ENCODE measurements around the gene SLC7A5. TPM values are rescaled to one million over a fixed set of nuclear protein-coding genes. Genes with fewer than 3 reads are reported as not detected.
A peak's percentile ranks its signal among the peaks of the same experiment; 100 is the strongest.

SLC7A5 gene
- total and polyA plus RNA-seq, 2 of the 13 experiments (the other 11 are each of a cell fraction or from before 2014, with no cell fraction given), result 79.6 to 155 TPM

DNA sequence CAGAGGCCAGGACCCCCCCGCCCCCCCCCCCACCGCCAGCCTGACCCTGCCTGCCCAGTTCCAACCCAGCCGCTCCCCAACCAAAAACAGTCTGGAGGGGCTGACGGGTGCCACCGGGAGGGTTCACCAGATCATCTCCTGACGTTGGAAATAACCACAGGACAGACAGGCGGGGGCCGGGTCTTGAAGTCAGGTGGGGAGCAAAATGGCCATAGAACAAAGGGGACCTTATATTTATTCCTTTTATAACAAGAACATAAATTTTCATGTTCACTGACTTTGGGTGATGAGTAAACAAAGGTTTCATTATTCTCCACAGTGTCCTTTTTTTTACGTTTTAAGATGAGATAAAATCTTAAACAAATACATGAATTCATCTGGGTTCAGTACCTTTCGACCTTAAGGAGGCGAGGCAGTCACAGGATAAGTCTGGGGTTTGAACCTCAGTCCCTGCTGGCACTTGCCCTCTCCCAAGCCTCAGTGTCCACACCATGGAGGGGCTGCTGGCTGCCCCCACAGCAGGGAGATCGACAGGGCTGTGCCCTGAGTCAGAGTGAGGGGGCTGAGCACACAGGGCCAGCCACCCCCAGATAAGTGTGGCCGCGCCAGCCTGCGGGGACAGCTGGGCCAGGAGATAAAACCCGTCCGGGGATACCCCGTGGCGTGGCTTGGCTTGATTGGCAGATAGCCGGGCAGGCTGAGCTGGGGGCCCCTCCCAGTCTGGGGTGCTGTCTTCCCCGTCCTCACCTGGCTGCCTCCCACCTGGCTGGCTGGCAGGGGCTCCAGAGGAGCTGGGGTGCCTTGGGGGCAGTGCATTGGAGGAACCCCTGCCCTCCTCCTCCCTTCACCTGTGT, 15.0 kb downstream of the SLC7A5 start (continued):
- TF ChIP-seq, protein P1, sequence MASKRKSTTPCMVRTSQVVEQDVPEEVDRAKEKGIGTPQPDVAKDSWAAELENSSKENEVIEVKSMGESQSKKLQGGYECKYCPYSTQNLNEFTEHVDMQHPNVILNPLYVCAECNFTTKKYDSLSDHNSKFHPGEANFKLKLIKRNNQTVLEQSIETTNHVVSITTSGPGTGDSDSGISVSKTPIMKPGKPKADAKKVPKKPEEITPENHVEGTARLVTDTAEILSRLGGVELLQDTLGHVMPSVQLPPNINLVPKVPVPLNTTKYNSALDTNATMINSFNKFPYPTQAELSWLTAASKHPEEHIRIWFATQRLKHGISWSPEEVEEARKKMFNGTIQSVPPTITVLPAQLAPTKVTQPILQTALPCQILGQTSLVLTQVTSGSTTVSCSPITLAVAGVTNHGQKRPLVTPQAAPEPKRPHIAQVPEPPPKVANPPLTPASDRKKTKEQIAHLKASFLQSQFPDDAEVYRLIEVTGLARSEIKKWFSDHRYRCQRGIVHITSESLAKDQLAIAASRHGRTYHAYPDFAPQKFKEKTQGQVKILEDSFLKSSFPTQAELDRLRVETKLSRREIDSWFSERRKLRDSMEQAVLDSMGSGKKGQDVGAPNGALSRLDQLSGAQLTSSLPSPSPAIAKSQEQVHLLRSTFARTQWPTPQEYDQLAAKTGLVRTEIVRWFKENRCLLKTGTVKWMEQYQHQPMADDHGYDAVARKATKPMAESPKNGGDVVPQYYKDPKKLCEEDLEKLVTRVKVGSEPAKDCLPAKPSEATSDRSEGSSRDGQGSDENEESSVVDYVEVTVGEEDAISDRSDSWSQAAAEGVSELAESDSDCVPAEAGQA (IDR thresholded peaks at IDR 0.05; ENCODE audit: low read depth), result no peak
- TF ChIP-seq, protein P1 (CRISPR knock-in tag; IDR thresholded peaks at IDR 0.05; ENCODE audit: borderline replicate concordance), result no peak
- TF ChIP-seq, protein P2, sequence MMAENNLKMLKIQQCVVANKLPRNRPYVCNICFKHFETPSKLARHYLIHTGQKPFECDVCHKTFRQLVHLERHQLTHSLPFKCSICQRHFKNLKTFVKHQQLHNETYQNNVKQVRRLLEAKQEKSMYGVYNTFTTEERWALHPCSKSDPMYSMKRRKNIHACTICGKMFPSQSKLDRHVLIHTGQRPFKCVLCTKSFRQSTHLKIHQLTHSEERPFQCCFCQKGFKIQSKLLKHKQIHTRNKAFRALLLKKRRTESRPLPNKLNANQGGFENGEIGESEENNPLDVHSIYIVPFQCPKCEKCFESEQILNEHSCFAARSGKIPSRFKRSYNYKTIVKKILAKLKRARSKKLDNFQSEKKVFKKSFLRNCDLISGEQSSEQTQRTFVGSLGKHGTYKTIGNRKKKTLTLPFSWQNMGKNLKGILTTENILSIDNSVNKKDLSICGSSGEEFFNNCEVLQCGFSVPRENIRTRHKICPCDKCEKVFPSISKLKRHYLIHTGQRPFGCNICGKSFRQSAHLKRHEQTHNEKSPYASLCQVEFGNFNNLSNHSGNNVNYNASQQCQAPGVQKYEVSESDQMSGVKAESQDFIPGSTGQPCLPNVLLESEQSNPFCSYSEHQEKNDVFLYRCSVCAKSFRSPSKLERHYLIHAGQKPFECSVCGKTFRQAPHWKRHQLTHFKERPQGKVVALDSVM (CRISPR knock-in tag; IDR thresholded peaks at IDR 0.05), result no peak
- TF ChIP-seq POLR2G (IDR thresholded peaks at IDR 0.05; ENCODE audit: low read depth, low read length) (peak; percentile 47), ZFP62 (CRISPR knock-in tag; IDR thresholded peaks at IDR 0.05) (no peak), ZNF343 (CRISPR knock-in tag; IDR thresholded peaks at IDR 0.05) (peak; percentile 33; the same call in 1 of the 2 replicates), MYC (CRISPR knock-in tag; IDR thresholded peaks at IDR 0.05; ENCODE audit: borderline replicate concordance) (no peak), ZNF703 (CRISPR knock-in tag; IDR thresholded peaks at IDR 0.05; ENCODE audit: borderline replicate concordance) (no peak), REXO4 (CRISPR knock-in tag; IDR thresholded peaks at IDR 0.05; ENCODE audit: borderline replicate concordance) (no peak), SIN3B (IDR thresholded peaks at IDR 0.05; ENCODE audit: low read length) (no peak), XBP1 (CRISPR knock-in tag; IDR thresholded peaks at IDR 0.05) (no peak), ZNF264 (CRISPR knock-in tag; IDR thresholded peaks at IDR 0.05) (no peak), RFX1 (IDR thresholded peaks at IDR 0.05) (no peak), ZNF674 (CRISPR knock-in tag; IDR thresholded peaks at IDR 0.05; ENCODE audit: low read depth) (no peak)
- TF ChIP-seq, protein P3, sequence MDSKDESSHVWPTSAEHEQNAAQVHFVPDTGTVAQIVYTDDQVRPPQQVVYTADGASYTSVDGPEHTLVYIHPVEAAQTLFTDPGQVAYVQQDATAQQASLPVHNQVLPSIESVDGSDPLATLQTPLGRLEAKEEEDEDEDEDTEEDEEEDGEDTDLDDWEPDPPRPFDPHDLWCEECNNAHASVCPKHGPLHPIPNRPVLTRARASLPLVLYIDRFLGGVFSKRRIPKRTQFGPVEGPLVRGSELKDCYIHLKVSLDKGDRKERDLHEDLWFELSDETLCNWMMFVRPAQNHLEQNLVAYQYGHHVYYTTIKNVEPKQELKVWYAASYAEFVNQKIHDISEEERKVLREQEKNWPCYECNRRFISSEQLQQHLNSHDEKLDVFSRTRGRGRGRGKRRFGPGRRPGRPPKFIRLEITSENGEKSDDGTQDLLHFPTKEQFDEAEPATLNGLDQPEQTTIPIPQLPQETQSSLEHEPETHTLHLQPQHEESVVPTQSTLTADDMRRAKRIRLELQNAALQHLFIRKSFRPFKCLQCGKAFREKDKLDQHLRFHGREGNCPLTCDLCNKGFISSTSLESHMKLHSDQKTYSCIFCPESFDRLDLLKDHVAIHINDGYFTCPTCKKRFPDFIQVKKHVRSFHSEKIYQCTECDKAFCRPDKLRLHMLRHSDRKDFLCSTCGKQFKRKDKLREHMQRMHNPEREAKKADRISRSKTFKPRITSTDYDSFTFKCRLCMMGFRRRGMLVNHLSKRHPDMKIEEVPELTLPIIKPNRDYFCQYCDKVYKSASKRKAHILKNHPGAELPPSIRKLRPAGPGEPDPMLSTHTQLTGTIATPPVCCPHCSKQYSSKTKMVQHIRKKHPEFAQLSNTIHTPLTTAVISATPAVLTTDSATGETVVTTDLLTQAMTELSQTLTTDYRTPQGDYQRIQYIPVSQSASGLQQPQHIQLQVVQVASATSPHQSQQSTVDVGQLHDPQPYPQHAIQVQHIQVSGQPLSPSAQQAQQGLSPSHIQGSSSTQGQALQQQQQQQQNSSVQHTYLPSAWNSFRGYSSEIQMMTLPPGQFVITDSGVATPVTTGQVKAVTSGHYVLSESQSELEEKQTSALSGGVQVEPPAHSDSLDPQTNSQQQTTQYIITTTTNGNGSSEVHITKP (CRISPR knock-in tag; IDR thresholded peaks at IDR 0.05; ENCODE audit: low read depth), result no peak
- TF ChIP-seq, protein P4, sequence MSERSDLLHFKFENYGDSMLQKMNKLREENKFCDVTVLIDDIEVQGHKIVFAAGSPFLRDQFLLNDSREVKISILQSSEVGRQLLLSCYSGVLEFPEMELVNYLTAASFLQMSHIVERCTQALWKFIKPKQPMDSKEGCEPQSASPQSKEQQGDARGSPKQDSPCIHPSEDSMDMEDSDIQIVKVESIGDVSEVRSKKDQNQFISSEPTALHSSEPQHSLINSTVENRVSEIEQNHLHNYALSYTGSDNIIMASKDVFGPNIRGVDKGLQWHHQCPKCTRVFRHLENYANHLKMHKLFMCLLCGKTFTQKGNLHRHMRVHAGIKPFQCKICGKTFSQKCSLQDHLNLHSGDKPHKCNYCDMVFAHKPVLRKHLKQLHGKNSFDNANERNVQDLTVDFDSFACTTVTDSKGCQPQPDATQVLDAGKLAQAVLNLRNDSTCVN (CRISPR knock-in tag; IDR thresholded peaks at IDR 0.05; ENCODE audit: borderline replicate concordance), result no peak; the same call in 1 of the 2 replicates
